ENCODE data around the gene FZD2. TPM values are rescaled to one million over a fixed set of nuclear protein-coding genes. Genes with fewer than 3 reads are reported as not detected.
A peak's percentile ranks its signal among the peaks of the same experiment; 100 is the strongest.

FZD2 gene
- total and polyA plus RNA-seq, 2 of the 13 experiments (the other 11 are each of a cell fraction or from before 2014, with no cell fraction given): 0.07 to 0.13 TPM

GRCh38 chr17:44522883-44523671, 34.2 kb upstream of the FZD2 start (continued):
- TF ChIP-seq, protein P1, sequence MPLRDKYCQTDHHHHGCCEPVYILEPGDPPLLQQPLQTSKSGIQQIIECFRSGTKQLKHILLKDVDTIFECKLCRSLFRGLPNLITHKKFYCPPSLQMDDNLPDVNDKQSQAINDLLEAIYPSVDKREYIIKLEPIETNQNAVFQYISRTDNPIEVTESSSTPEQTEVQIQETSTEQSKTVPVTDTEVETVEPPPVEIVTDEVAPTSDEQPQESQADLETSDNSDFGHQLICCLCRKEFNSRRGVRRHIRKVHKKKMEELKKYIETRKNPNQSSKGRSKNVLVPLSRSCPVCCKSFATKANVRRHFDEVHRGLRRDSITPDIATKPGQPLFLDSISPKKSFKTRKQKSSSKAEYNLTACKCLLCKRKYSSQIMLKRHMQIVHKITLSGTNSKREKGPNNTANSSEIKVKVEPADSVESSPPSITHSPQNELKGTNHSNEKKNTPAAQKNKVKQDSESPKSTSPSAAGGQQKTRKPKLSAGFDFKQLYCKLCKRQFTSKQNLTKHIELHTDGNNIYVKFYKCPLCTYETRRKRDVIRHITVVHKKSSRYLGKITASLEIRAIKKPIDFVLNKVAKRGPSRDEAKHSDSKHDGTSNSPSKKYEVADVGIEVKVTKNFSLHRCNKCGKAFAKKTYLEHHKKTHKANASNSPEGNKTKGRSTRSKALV (CRISPR knock-in tag; IDR thresholded peaks at IDR 0.05): 0 out of 2 replicates have a peak, but pooled peaks have one; percentile 39
- TF ChIP-seq ZIK1 (CRISPR knock-in tag; IDR thresholded peaks at IDR 0.05; ENCODE audit: borderline replicate concordance, low read depth) (no peak), FOSL2 (CRISPR knock-in tag; IDR thresholded peaks at IDR 0.05) (no peak), POLR2AphosphoS2 (IDR thresholded peaks at IDR 0.05; ENCODE audit: low read depth, low read length) (no peak), ZMYM2 (CRISPR knock-in tag; IDR thresholded peaks at IDR 0.05) (no peak), ZNF646 (CRISPR knock-in tag; IDR thresholded peaks at IDR 0.05) (no peak), CENPT (CRISPR knock-in tag; IDR thresholded peaks at IDR 0.05; ENCODE audit: low read depth) (no peak), MAF1 (CRISPR knock-in tag; IDR thresholded peaks at IDR 0.05; ENCODE audit: borderline replicate concordance) (no peak), ZBTB7B (CRISPR knock-in tag; IDR thresholded peaks at IDR 0.05) (peak; percentile 78), MED1 (CRISPR knock-in tag; IDR thresholded peaks at IDR 0.05) (no peak), RAD51 (IDR thresholded peaks at IDR 0.05; ENCODE audit: borderline replicate concordance) (no peak), SMARCC2 (IDR thresholded peaks at IDR 0.05) (no peak), ZNF678 (CRISPR knock-in tag; IDR thresholded peaks at IDR 0.05) (no peak)
- TF ChIP-seq, protein P2, sequence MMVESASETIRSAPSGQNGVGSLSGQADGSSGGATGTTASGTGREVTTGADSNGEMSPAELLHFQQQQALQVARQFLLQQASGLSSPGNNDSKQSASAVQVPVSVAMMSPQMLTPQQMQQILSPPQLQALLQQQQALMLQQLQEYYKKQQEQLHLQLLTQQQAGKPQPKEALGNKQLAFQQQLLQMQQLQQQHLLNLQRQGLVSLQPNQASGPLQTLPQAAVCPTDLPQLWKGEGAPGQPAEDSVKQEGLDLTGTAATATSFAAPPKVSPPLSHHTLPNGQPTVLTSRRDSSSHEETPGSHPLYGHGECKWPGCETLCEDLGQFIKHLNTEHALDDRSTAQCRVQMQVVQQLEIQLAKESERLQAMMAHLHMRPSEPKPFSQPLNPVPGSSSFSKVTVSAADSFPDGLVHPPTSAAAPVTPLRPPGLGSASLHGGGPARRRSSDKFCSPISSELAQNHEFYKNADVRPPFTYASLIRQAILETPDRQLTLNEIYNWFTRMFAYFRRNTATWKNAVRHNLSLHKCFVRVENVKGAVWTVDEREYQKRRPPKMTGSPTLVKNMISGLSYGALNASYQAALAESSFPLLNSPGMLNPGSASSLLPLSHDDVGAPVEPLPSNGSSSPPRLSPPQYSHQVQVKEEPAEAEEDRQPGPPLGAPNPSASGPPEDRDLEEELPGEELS (CRISPR knock-in tag; IDR thresholded peaks at IDR 0.05): no peak
- TF ChIP-seq, protein P3, sequence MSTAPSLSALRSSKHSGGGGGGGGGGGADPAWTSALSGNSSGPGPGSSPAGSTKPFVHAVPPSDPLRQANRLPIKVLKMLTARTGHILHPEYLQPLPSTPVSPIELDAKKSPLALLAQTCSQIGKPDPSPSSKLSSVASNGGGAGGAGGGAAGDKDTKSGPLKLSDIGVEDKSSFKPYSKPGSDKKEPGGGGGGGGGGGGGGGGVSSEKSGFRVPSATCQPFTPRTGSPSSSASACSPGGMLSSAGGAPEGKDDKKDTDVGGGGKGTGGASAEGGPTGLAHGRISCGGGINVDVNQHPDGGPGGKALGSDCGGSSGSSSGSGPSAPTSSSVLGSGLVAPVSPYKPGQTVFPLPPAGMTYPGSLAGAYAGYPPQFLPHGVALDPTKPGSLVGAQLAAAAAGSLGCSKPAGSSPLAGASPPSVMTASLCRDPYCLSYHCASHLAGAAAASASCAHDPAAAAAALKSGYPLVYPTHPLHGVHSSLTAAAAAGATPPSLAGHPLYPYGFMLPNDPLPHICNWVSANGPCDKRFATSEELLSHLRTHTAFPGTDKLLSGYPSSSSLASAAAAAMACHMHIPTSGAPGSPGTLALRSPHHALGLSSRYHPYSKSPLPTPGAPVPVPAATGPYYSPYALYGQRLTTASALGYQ (CRISPR knock-in tag; IDR thresholded peaks at IDR 0.05): no peak
- TF ChIP-seq, protein P4, sequence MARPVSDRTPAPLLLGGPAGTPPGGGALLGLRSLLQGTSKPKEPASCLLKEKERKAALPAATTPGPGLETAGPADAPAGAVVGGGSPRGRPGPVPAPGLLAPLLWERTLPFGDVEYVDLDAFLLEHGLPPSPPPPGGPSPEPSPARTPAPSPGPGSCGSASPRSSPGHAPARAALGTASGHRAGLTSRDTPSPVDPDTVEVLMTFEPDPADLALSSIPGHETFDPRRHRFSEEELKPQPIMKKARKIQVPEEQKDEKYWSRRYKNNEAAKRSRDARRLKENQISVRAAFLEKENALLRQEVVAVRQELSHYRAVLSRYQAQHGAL (CRISPR knock-in tag; IDR thresholded peaks at IDR 0.05; ENCODE audit: not compliant biosample characterization): peak; percentile 83
